ENCODE measurements around the gene PPP4C. TPM values are rescaled to one million over a fixed set of nuclear protein-coding genes. Genes with fewer than 3 reads are reported as not detected.

Gene PPP4C
- total RNA-seq, 1 experiment from 2014 or later = 163 TPM

GRCh38 chr16:30046178-30046577, 29.6 kb upstream of the PPP4C start:
- H2BK5ac ChIP-seq (ENCODE audit: insufficient read length, low read length) = no peak overlapping the region
- Mint-ChIP-seq H3K4me3 (no peak overlapping the region), H3K4me1 (peaks cover 0 to 4% of the 10 kb centered on the region in 2 experiments; a peak in 3 of 4 replicates), H3K36me3 (ENCODE audit: insufficient read depth in 1 of 3, low read depth in 3 of 3) (no peaks in the 10 kb centered on the region), H3K27ac (no peak overlapping the region), H3K9me3 (no peaks in the 10 kb centered on the region; a peak in 1 of 5 replicates), H3K27me3 (ENCODE audit: low read depth) (peaks cover 17% of the 10 kb centered on the region)
- no peak overlapping the region for H3K9ac ChIP-seq (ENCODE audit: extremely low read depth, insufficient read length, low read length)
- H2BK120ac ChIP-seq (ENCODE audit: low read depth, low read length, poor library complexity, severe bottlenecking) = no peak overlapping the region
- no peaks in the 10 kb centered on the region for H3K79me1 ChIP-seq (ENCODE audit: insufficient read depth, low read depth, low read length, poor library complexity, severe bottlenecking)
- no peak overlapping the region for H3K18ac ChIP-seq (ENCODE audit: insufficient read length, low read depth, low read length)
- H2AK5ac ChIP-seq (ENCODE audit: insufficient read length, low read length) = no peak overlapping the region
- H3K23ac ChIP-seq (ENCODE audit: insufficient read length, low read depth, low read length) = no peak overlapping the region
- no peak overlapping the region for H4K8ac ChIP-seq (replicated peaks; ENCODE audit: insufficient read length, low read depth, low read length)
- no peaks in the 10 kb centered on the region for H3K27me3 ChIP-seq (ENCODE audit: insufficient read depth, low read length)
- no CpG with 5 or more reads among the region's 8 CpGs for WGBS (ENCODE audit: extremely low coverage, insufficient read length, low lambda C conversion rate)
- H4K91ac ChIP-seq (ENCODE audit: insufficient read length, low read depth, low read length) = no peak overlapping the region
- no peaks in the 10 kb centered on the region for H3K79me2 ChIP-seq (ENCODE audit: insufficient read depth, low read length)
- no peaks in the 10 kb centered on the region for H4K20me1 ChIP-seq (ENCODE audit: control insufficient read depth, insufficient read depth, insufficient read length)
- H3K4me2 ChIP-seq (ENCODE audit: insufficient read depth, insufficient read length, low read length) = no peak overlapping the region
- H3K14ac ChIP-seq (ENCODE audit: insufficient read depth, low read length) = no peak overlapping the region
- DNase-seq = no peak
- no peak for TF ChIP-seq CTCF (conservative IDR thresholded peaks at IDR 0.05)
- H3K56ac ChIP-seq (ENCODE audit: insufficient read length, low read depth, low read length) = no peak overlapping the region
- H3K27ac ChIP-seq (ENCODE audit: insufficient read length, low read depth, low read length) = no peak overlapping the region
- H3K4me1 ChIP-seq (ENCODE audit: insufficient read depth, low read length) = no peaks in the 10 kb centered on the region
- no peaks in the 10 kb centered on the region for H3K9me3 ChIP-seq (ENCODE audit: control insufficient read depth, low read depth, low read length)
- no peaks in the 10 kb centered on the region for H3K23me2 ChIP-seq (ENCODE audit: insufficient read length, low read depth, low read length, poor library complexity, severe bottlenecking)
- H2AFZ ChIP-seq (ENCODE audit: low read length) = no peak overlapping the region
- no peak overlapping the region for H2BK15ac ChIP-seq (ENCODE audit: low read depth, low read length)
- H2BK20ac ChIP-seq (ENCODE audit: low read depth, low read length, poor library complexity, severe bottlenecking) = no peak overlapping the region
- no peak overlapping the region for H2BK12ac ChIP-seq (ENCODE audit: insufficient read length, low read depth, low read length)
- H3K4ac ChIP-seq (ENCODE audit: low read depth, low read length) = no peak overlapping the region
- no peak overlapping the region for H4K5ac ChIP-seq (ENCODE audit: insufficient read length, low read depth, low read length)
- H3T11ph ChIP-seq (ENCODE audit: low read length) = no peak overlapping the region
